Coronary artery (tissue), 2 donors: ENCODE data around the gene RNPEPL1.

Experiments
- DNase-seq: peaks from one replicate; pipeline ENCODE4 v3.0.0-alpha.2; 2017; ENCODE audit warnings: low spot score
- H3K27ac ChIP-seq, 2 donors: fragments of 200-600 bp; sonication (generic); one replicate each; pipeline ENCODE4 v1.5.1; 2016 to 2019
- H3K4me3 ChIP-seq: fragments of 200-600 bp; sonication (generic); 2 replicates; pipeline ENCODE4 v1.5.1; 2016; ENCODE audit warnings: mild to moderate bottlenecking, moderate library complexity
- TF ChIP-seq, protein P1 (sequence below): fragments of 200-600 bp; sonication (generic); IDR thresholded peaks from one replicate; pipeline ENCODE4 v1.5.1; 2019; ENCODE audit warnings: antibody characterized with exemption

RNPEPL1 gene

DNA sequence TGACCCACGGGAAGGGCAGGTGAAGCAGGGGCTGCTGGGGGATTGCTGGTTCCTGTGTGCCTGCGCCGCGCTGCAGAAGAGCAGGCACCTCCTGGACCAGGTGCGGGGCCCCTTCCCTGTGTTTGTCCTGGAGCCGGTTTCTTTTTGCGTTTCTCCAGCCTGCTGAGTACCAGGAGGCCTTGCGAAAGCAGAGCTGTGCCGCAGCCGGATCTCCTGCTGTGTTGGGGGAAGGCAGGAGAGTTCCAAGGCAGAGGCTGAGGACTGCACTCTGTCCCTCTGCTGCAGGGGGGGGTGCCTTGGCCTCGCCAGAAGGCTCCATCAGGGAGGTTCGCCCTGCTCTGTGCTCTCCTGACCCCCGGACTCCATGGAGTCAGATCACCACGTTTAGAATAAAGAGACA is 21.1 kb downstream of the RNPEPL1 start:
- Histone ChIP-seq H3K27ac (no peak overlapping the region), H3K4me3 (no peak overlapping the region)
- DNase-seq: no peak
- TF ChIP-seq, protein P1, sequence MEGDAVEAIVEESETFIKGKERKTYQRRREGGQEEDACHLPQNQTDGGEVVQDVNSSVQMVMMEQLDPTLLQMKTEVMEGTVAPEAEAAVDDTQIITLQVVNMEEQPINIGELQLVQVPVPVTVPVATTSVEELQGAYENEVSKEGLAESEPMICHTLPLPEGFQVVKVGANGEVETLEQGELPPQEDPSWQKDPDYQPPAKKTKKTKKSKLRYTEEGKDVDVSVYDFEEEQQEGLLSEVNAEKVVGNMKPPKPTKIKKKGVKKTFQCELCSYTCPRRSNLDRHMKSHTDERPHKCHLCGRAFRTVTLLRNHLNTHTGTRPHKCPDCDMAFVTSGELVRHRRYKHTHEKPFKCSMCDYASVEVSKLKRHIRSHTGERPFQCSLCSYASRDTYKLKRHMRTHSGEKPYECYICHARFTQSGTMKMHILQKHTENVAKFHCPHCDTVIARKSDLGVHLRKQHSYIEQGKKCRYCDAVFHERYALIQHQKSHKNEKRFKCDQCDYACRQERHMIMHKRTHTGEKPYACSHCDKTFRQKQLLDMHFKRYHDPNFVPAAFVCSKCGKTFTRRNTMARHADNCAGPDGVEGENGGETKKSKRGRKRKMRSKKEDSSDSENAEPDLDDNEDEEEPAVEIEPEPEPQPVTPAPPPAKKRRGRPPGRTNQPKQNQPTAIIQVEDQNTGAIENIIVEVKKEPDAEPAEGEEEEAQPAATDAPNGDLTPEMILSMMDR: no peak

DNA sequence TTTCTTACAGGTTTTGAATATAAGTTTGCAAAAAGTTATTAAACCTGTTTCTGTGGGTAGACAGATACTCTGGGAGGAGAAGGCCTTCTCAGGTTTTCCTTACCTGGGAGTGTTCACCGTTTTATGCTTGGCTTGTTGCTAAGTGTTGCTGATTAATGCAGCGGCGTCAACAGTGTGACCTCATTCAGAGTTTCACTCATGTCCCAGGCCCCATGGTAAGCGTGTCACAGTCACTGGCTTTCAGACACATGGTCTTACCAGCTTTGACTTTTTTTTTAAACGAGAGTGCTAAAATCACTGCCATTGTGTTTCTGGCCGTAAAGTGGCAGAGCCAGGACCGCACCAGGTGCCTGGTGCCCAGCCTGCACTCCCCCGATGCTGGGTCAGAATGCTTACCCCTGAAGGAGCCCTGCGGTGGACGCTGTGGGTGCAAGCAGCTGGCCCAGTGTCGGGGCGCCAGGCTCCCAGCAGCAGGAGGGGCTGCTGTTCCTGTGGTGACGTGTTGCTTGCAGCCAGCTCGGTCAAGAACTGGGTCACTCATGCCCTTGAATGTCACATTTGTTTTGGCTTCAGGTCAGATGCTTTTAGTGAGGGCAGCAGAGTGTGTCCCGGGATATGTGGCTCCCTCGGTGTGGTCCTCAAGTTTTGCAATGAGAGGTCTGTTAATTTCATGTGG is 21.7 kb downstream of the RNPEPL1 start:
- DNase-seq: no peak
- TF ChIP-seq, protein P1: no peak

DNA sequence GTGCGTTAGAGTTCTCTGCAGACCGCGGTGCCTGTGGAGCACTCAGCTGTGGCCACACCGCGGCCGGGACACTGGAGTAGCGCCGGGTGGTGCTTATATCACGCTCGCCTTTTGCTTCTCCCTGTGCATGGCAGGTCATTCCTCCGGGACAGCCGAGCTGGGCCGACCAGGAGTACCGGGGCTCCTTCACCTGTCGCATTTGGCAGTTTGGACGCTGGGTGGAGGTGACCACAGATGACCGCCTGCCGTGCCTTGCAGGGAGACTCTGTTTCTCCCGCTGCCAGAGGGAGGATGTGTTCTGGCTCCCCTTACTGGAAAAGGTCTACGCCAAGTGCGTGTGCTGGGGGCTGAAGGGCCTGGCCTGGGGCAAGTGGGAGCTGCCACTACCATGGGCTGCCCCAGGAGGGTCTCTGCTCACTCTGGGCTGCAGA is 22.4 kb downstream of the RNPEPL1 start:
- TF ChIP-seq, protein P1: no peak
- no peak for DNase-seq
- H3K27ac ChIP-seq: no peak overlapping the region
- no peak overlapping the region for H3K4me3 ChIP-seq

More for the DNA sequence above, 21.7 kb downstream of the RNPEPL1 start:
- no peak overlapping the region for H3K4me3 ChIP-seq
- H3K27ac ChIP-seq: no peak overlapping the region

DNA sequence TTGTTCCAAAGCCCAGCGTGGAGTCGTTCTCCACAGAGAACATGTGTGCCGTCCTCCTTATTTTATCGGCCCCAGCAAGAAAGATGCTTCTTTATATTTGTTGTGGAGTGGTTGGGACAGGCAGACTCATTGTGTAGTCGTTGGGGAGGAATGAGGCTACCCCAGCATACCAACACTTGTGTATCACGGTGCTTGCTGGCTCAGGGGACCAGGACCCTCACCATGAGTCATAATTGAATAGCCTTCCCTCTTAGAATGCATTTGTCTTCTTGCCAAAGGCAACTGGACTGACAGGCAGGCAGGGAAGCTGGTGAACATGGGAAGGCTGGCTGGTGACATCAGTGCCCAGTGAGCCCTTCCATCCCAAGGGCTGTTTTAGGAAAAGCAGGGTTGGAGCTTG is 22.9 kb downstream of the RNPEPL1 start:
- TF ChIP-seq, protein P1: no peak
- Histone ChIP-seq H3K4me3 (no peak overlapping the region), H3K27ac (no peak overlapping the region)
- DNase-seq: no peak

DNA sequence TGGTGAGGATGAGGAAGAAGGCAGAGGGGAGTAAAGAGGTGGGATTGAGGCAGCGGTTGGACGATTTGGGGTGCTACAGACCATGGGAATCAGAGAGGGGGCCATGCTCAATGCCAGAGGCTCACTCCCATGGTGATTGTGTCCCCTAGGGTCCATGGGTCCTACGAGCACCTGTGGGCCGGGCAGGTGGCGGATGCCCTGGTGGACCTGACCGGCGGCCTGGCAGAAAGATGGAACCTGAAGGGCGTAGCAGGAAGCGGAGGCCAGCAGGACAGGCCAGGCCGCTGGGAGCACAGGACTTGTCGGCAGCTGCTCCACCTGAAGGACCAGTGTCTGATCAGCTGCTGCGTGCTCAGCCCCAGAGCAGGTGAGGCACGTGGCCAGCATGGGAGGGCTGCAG is 23.5 kb downstream of the RNPEPL1 start:
- TF ChIP-seq, protein P1: no peak
- Histone ChIP-seq H3K27ac (no peak overlapping the region), H3K4me3 (no peak overlapping the region)
- DNase-seq: no peak

DNA sequence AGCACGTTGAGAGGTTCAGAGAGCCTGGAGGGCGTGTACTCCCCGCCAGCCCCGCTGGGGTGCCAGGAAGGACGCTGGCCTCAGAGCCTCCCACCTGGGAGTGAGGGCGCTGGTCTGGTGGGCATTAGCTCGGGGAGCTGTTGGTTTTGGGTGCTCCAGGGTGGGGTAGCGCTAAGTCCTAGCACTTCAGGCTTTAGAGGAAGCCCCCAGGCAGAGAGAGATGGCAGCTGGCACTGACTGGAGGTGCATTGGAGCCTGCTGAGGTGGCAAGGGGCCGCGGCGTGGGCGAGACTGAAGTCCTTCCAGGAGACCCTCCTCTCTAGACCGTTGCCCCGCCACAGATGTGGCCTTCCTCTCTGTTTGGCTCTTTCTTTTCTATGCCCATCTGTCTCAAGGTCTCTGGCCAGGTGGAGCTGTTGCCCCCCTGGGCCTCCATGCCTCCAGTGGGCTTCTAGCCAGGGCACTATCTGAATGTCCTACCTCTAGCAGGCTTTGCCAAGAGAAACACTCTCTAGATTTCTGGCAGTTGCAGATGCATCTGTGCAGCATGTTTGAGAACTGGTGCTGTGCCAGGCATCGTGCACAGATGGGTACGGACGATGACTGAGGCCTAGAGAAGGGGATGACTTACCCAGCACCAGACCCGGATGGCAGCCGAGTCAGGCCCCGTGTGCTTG is 24.9 kb downstream of the RNPEPL1 start:
- DNase-seq: no peak

More for the DNA sequence above, 24.9 kb downstream of the RNPEPL1 start:
- TF ChIP-seq, protein P1: no peak
- H3K4me3 ChIP-seq: no peak overlapping the region
- no peak overlapping the region for H3K27ac ChIP-seq
